DND-41 (cell line): ENCODE data around the gene FAM161B.

ENCODE experiments used
- CTCF ChIP-seq: IDR thresholded peaks from 2 replicates; pipeline ENCODE4 v1.5.1; 2012; ENCODE audit warnings: borderline replicate concordance, low read length, moderate library complexity, mild to moderate bottlenecking; ENCODE audit not compliant: poor library complexity, severe bottlenecking; ENCODE audit errors: extremely low read depth
- EZH2 ChIP-seq: IDR thresholded peaks from 3 replicates; pipeline ENCODE4 v1.6.1; 2012; ENCODE audit warnings: borderline replicate concordance, low read depth, mild to moderate bottlenecking, moderate library complexity, low read length, inconsistent platforms; ENCODE audit not compliant: severe bottlenecking

DNA sequence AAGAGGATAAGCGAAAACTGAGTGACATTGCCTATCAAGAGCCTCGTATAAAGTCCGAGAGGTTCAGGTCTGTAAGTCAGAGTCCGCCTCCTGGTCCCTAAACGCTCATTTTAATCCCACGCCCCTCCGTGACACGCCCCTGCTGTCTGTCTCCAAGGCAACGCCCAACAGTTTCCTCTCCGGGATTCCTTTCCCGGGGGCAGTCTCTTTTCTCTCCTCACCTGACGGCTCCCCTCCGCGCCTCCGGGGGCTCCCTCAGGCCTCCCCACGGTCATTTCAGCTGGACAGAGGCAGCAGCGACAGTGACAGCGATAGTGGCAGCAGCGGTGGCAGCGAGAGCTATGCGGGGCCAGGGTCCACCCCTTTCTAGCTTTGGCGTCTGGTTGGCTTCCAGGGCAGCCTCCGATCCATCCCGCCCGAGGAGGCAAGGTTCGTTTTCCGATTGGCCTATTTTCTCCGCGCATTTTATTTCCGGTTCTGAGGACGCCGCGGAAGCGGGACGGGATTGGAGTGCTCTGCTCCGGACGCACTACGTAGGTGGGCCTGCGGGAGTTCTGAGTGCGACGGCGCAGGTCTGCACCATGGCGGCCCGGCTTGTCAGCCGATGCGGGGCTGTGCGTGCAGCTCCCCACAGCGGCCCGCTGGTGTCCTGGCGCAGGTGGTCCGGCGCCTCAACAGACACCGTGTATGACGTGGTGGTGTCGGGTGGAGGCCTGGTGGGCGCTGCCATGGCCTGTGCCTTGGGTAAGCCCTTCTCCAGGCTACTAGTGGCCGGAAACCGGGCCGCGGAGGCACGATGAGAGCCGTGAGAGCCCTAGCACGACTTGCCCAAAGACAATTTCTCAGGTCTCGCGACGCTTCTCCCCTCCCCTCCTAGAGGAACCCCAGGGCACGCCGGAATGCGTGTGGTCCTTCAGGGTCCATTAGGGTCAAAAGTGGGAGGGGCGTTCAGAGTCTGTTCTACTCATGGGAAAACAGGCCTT lies at the start of gene FAM161B, which contains the start of gene COQ6:
- peak; percentile 52 for TF ChIP-seq CTCF
- TF ChIP-seq EZH2 = no peak
